ENCODE data around the gene TMEM45A.
"Not testable (repeated sequence)": the region's sequence is repeated elsewhere in the genome, so short reads cannot be mapped to it uniquely, and the experiment has no call there.

GRCh38 chr3:100582157-100582556, 89.7 kb downstream of the TMEM45A start:
- TF ChIP-seq CTCF (conservative IDR thresholded peaks at IDR 0.05); ZFX (IDR thresholded peaks at IDR 0.05): not testable (repeated sequence)
